Glutamatergic neuron (in vitro differentiated cells): ENCODE data around the gene ING1. TPM values are rescaled to one million over a fixed set of nuclear protein-coding genes. Genes with fewer than 3 reads are reported as not detected.

Experiments used
- DNase-seq: peaks from one replicate; pipeline ENCODE4 v3.0.0; 2022
- H3K27ac Mint-ChIP-seq: one replicate; pipeline ENCODE4 v1.8.0; 2020; ENCODE audit warnings: mild to moderate bottlenecking, mixed read lengths, inconsistent platforms; ENCODE audit not compliant: unreplicated experiment
- H3K27me3 Mint-ChIP-seq: one replicate; pipeline ENCODE4 v1.8.0; 2020; ENCODE audit warnings: mild to moderate bottlenecking, moderate library complexity, mixed read lengths, inconsistent platforms; ENCODE audit not compliant: unreplicated experiment
- H3K36me3 Mint-ChIP-seq: one replicate; pipeline ENCODE4 v1.8.0; 2020; ENCODE audit warnings: mild to moderate bottlenecking, mixed read lengths, inconsistent platforms; ENCODE audit not compliant: unreplicated experiment
- H3K4me1 Mint-ChIP-seq: one replicate; pipeline ENCODE4 v1.8.0; 2020; ENCODE audit warnings: mild to moderate bottlenecking, low read depth, mixed read lengths, inconsistent platforms; ENCODE audit not compliant: unreplicated experiment
- H3K4me3 Mint-ChIP-seq: one replicate; pipeline ENCODE4 v1.8.0; 2020; ENCODE audit warnings: mild to moderate bottlenecking, mixed read lengths, inconsistent platforms; ENCODE audit not compliant: unreplicated experiment
- H3K9me3 Mint-ChIP-seq: one replicate; pipeline ENCODE4 v1.8.0; 2020; ENCODE audit warnings: mild to moderate bottlenecking, moderate library complexity, mixed read lengths, inconsistent platforms; ENCODE audit not compliant: unreplicated experiment
- total RNA-seq: library from RNA; stranded (reverse); fragmentation: NEBNext Ultra II Directional; extraction: Animal tissue kit (Norgen Biotek cat#: 25700); gene quantifications from one replicate; pipeline ENCODE4 v1.2.1, GENCODE V29; 2021; ENCODE audit not compliant: unreplicated experiment
- TF ChIP-seq, protein P1 (sequence below): fragments of 200-600 bp; sonication (generic); IDR thresholded peaks from one replicate; pipeline ENCODE4 v1.5.0; 2021; ENCODE audit not compliant: partially characterized antibody, unreplicated experiment

The ING1 gene
- total RNA-seq, 1 donor from 2014 or later, result 19.1 TPM

DNA sequence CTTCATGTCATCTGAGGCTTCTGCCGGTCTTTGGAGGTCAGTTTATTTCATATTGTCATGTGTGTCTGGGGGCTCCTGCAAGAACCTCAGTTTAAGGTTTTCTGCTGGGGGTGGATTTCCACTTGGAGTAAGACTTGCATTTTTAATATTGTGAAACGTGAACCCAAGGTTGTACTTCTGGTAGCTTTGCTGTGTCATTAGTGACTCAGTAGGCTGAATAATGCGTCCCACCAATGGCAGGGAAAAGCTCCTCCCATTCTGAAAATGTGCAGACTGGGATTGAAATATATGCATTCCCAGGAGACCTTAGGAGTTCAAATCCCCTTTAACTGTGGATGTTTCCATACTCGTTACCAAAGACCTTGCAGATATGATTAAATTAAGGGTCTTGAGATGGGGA lies 46.2 kb downstream of the ING1 start:
- Mint-ChIP-seq H3K4me1 (no peaks in the 10 kb centered on the region), H3K27ac (no peak overlapping the region), H3K36me3 (peaks cover 16% of the 10 kb centered on the region), H3K9me3 (peaks cover 5% of the 10 kb centered on the region), H3K4me3 (no peak overlapping the region), H3K27me3 (peaks cover 8% of the 10 kb centered on the region)
- TF ChIP-seq, protein P1, sequence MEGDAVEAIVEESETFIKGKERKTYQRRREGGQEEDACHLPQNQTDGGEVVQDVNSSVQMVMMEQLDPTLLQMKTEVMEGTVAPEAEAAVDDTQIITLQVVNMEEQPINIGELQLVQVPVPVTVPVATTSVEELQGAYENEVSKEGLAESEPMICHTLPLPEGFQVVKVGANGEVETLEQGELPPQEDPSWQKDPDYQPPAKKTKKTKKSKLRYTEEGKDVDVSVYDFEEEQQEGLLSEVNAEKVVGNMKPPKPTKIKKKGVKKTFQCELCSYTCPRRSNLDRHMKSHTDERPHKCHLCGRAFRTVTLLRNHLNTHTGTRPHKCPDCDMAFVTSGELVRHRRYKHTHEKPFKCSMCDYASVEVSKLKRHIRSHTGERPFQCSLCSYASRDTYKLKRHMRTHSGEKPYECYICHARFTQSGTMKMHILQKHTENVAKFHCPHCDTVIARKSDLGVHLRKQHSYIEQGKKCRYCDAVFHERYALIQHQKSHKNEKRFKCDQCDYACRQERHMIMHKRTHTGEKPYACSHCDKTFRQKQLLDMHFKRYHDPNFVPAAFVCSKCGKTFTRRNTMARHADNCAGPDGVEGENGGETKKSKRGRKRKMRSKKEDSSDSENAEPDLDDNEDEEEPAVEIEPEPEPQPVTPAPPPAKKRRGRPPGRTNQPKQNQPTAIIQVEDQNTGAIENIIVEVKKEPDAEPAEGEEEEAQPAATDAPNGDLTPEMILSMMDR, result no peak
- no peak for DNase-seq

DNA sequence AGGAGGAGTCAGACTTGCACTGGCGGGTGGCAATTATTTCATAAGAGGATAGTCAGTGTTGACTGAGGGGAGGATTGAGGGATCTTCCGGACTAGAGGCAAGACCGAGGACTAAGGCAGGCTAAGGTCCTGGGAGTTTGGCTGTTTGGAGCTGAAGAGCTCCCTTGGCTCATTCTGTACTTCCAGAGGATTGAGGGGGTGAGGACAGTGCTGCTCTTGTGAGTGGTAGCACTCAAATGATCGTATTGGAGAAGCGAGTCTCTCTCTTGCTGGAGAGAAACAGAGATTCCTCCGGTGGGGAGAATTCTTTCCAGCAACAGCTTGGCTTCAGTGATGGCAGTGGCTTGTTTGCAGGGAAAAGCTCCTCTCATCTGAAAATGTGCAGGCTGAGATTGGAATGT lies 47.1 kb downstream of the ING1 start:
- Mint-ChIP-seq H3K4me3 (no peak overlapping the region), H3K4me1 (peaks cover under 1% of the 10 kb centered on the region), H3K27me3 (peaks cover 8% of the 10 kb centered on the region), H3K36me3 (peaks cover 21% of the 10 kb centered on the region), H3K27ac (no peak overlapping the region), H3K9me3 (peaks cover 5% of the 10 kb centered on the region)
- no peak for DNase-seq
- TF ChIP-seq, protein P1, result no peak

DNA sequence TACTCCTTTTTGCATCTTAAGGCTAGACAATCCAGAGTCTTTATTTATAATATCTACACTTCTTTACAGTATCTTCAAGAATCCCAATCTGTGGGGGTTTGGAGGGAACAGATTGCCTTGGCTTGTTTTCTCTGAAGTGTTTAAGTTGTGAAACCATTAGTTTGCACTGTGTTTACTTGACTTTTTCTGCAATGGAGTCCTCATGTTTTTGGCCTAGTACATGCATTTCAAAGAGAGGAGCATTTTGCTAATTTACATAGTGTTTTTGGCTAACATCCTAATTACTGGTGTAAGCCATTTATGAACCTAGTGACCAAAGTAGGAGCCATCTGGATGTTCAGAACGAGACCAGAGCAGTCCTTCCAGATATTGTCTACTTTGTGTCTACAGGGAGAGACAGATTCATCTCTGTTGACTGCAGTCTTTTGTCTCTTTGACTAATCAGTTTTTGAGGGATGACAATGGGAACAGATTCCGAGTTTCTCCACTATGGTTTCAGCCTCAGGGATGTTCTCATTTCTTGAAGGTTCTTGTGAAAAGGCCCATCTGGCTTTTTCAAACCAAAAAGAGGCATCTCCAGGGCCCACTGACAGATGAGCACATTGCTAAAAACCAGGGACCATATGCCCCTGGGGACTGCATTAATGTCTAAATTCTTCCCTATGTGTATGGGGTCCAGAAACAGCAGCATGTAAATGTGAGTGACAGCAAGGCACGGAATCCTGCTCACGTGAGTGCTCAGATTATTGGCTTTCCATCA lies 53.4 kb downstream of the ING1 start:
- peaks cover 18% of the 10 kb centered on the region for H3K4me1 Mint-ChIP-seq
- TF ChIP-seq, protein P1, result no peak

DNA sequence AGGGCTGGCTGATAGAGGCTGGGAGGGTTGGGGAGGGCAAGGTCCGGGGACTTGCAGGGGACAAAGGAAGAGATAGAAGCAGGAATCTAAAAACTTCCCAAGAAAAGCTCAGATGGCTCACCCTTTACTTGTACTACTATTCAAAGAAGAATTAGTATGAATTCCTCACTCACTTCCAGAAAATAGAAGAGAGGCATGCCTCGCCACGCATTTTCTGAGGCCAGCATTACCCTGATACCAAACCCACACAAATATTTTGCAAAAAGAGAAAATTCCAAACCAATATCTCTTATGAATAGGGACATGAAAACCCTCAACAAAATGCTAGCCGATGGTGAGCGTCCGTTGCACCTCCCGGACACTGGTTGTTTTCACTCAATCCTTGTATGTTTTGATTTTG lies 54.0 kb downstream of the ING1 start:
- no peak for DNase-seq
- Mint-ChIP-seq H3K9me3 (peaks cover 8% of the 10 kb centered on the region), H3K27me3 (peaks cover 2% of the 10 kb centered on the region), H3K36me3 (peaks cover 15% of the 10 kb centered on the region), H3K4me3 (no peak overlapping the region), H3K27ac (peak overlapping the region; percentile 49), H3K4me1 (peaks cover 19% of the 10 kb centered on the region)
- TF ChIP-seq, protein P1, result no peak

More for the DNA sequence above, 53.4 kb downstream of the ING1 start:
- Mint-ChIP-seq H3K4me3 (no peak overlapping the region), H3K9me3 (peaks cover 8% of the 10 kb centered on the region), H3K27me3 (peaks cover 2% of the 10 kb centered on the region), H3K27ac (peak overlapping the region; percentile 49), H3K36me3 (peaks cover 15% of the 10 kb centered on the region)
- no peak for DNase-seq

DNA sequence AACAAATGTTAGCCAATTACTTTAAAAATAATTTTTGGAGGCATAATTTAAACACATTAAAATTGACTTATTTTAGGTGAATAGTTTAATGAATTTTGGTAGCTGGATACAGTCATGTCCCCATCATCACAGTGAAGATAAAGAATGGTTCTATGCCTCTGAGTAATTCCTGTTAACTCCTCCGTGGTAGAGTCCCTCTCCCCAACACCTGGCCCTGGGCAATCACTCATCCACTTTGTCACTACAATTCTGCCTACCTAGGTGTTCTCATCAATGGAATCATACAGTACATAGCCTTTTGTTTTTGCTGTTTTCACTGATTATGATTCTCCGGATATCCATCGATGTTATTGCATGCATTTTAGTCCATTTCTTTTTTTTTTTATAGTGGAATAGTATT lies 55.6 kb downstream of the ING1 start:
- Mint-ChIP-seq H3K4me3 (no peak overlapping the region), H3K9me3 (peaks cover 6% of the 10 kb centered on the region), H3K4me1 (peaks cover 20% of the 10 kb centered on the region), H3K36me3 (peaks cover 12% of the 10 kb centered on the region), H3K27me3 (peaks cover 4% of the 10 kb centered on the region), H3K27ac (no peak overlapping the region)
- TF ChIP-seq, protein P1, result no peak
- no peak for DNase-seq
